ENCODE results near the gene ARMC6. TPM values are rescaled to one million over a fixed set of nuclear protein-coding genes. Genes with fewer than 3 reads are reported as not detected.

The ARMC6 gene
- total and polyA plus RNA-seq, 12 donors: 13.4 to 27.9 (median 16.0) TPM

- H3K27me3 ChIP-seq: no peaks in the 10 kb centered on the region
- H3K36me3 ChIP-seq: peaks cover 0 to 12% (median 0%) of the 10 kb centered on the region in 9 donors
- 94 to 95% methylated on average over 8 of the region's 8 CpGs for WGBS, 2 donors
- H3K4me1 ChIP-seq: peaks cover 0 to 36% (median 25%) of the 10 kb centered on the region in 9 donors
- intact Hi-C loops (cut with DNase I): no loop called here
- no peak for ATAC-seq
- H3K9me3 ChIP-seq: no peaks in the 10 kb centered on the region
- no peak overlapping the region for H3K27ac ChIP-seq
- no peak overlapping the region for H3K4me3 ChIP-seq
- TF ChIP-seq, protein P1, sequence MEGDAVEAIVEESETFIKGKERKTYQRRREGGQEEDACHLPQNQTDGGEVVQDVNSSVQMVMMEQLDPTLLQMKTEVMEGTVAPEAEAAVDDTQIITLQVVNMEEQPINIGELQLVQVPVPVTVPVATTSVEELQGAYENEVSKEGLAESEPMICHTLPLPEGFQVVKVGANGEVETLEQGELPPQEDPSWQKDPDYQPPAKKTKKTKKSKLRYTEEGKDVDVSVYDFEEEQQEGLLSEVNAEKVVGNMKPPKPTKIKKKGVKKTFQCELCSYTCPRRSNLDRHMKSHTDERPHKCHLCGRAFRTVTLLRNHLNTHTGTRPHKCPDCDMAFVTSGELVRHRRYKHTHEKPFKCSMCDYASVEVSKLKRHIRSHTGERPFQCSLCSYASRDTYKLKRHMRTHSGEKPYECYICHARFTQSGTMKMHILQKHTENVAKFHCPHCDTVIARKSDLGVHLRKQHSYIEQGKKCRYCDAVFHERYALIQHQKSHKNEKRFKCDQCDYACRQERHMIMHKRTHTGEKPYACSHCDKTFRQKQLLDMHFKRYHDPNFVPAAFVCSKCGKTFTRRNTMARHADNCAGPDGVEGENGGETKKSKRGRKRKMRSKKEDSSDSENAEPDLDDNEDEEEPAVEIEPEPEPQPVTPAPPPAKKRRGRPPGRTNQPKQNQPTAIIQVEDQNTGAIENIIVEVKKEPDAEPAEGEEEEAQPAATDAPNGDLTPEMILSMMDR (IDR thresholded peaks at IDR 0.05): no peak
- no peak for DNase-seq
Measured at GRCh38 chr19:19071897-19072296, 38.5 kb downstream of the ARMC6 start.

GRCh38 chr19:19074196-19074882 lies 40.9 kb downstream of the ARMC6 start:
- H3K27me3 ChIP-seq: no peaks in the 10 kb centered on the region
- DNase-seq (no peak), ATAC-seq (no peak)
- H3K36me3 ChIP-seq: peaks cover 0 to 19% (median 0%) of the 10 kb centered on the region in 9 donors
- TF ChIP-seq, protein P1 (IDR thresholded peaks at IDR 0.05): no peak
- no peaks in the 10 kb centered on the region for H3K9me3 ChIP-seq
- no peak overlapping the region for H3K4me3 ChIP-seq
- intact Hi-C loops (cut with DNase I): no loop called here
- peaks cover 0 to 11% (median 4%) of the 10 kb centered on the region in 9 donors for H3K4me1 ChIP-seq
- 68% methylated on average over 13 of the region's 13 CpGs for WGBS, 2 donors
- H3K27ac ChIP-seq: no peak overlapping the region

DNA sequence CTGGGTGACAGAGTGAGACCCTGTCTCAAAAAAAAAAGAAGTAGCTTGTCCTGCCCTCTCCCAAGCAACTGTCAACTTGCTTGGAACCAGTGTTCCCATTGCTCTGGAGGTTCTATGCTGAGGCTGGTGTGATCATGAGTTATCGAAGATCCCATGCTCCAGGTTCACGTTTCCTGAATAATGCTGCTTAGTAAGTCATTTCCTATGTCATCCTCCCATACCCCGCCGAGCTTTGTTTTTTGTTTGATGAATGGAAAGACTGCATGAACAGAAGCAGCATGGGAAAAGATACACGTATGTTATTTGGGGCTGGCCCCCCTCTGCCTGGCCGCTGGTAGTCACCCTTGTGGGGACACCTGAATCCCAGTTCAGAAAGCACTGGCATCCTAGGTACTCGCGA lies 41.7 kb downstream of the ARMC6 start:
- intact Hi-C loops (cut with DNase I): no loop called here
- no peak for DNase-seq
- Histone ChIP-seq H3K4me1 (peaks cover 0 to 7% (median 0%) of the 10 kb centered on the region in 9 donors), H3K4me3 (no peak overlapping the region), H3K9me3 (no peaks in the 10 kb centered on the region), H3K27ac (no peak overlapping the region), H3K27me3 (no peaks in the 10 kb centered on the region), H3K36me3 (peaks cover 0 to 19% (median 0%) of the 10 kb centered on the region in 9 donors)
- no peak for ATAC-seq
- TF ChIP-seq, protein P1 (IDR thresholded peaks at IDR 0.05): no peak
- WGBS, 2 donors: 84 to 94% methylated on average over 8 of the region's 8 CpGs

GRCh38 chr19:19076476-19076875 lies 43.1 kb downstream of the ARMC6 start:
- TF ChIP-seq, protein P1 (IDR thresholded peaks at IDR 0.05): no peak
- intact Hi-C loops (cut with DNase I): no loop called here
- no peak for DNase-seq
- ATAC-seq: no peak
- WGBS, 2 donors: 80 to 81% methylated on average over 1 of the region's 1 CpG
- no peaks in the 10 kb centered on the region for H3K9me3 ChIP-seq
- H3K36me3 ChIP-seq: peaks cover 0 to 19% (median 0%) of the 10 kb centered on the region in 9 donors
- no peak overlapping the region for H3K27ac ChIP-seq
- peaks cover 0 to 7% (median 0%) of the 10 kb centered on the region in 9 donors for H3K4me1 ChIP-seq
- H3K27me3 ChIP-seq: no peaks in the 10 kb centered on the region
- H3K4me3 ChIP-seq: no peak overlapping the region
